HepG2 (cell line): ENCODE results near the gene VSIG10L. TPM values are rescaled to one million over a fixed set of nuclear protein-coding genes. Genes with fewer than 3 reads are reported as not detected.

Source experiments
- MAFG ChIP-seq: sonication (generic); formaldehyde crosslinking; IDR thresholded peaks from 2 replicates; pipeline ENCODE4 v1.5.1; 2020; ENCODE audit warnings: mild to moderate bottlenecking, missing genetic modification reagents
- MED8 ChIP-seq: sonication (generic); formaldehyde crosslinking; IDR thresholded peaks from 2 replicates; pipeline ENCODE4 v1.8.1; 2023; ENCODE audit warnings: mild to moderate bottlenecking, missing genetic modification reagents; ENCODE audit not compliant: insufficient replicate concordance
- NFE2L1 ChIP-seq: sonication (generic); formaldehyde crosslinking; IDR thresholded peaks from 2 replicates; pipeline ENCODE4 v1.4.0; 2020; ENCODE audit warnings: missing genetic modification reagents, mild to moderate bottlenecking, borderline replicate concordance
- NR2C2 ChIP-seq: sonication (generic); formaldehyde crosslinking; IDR thresholded peaks from 2 replicates; pipeline ENCODE4 v1.4.0; 2020; ENCODE audit warnings: missing genetic modification reagents, mild to moderate bottlenecking, moderate library complexity, borderline replicate concordance
- POLR2AphosphoS2 ChIP-seq: IDR thresholded peaks from 2 replicates; pipeline ENCODE4 v1.6.1; 2011; ENCODE audit warnings: low read depth, low read length, improper control_type of control experiment
- XRCC5 ChIP-seq: fragments of 200-400 bp; formaldehyde crosslinking; optimal IDR thresholded peaks from 2 replicates; pipeline ENCODE3; 2017; ENCODE audit warnings: mild to moderate bottlenecking, low read length
- ZNF180 ChIP-seq: sonication (generic); formaldehyde crosslinking; IDR thresholded peaks from 2 replicates; pipeline ENCODE4 v1.4.0; 2020; ENCODE audit warnings: low read depth, missing genetic modification reagents, borderline replicate concordance
- ZNF224 ChIP-seq: sonication (generic); formaldehyde crosslinking; IDR thresholded peaks from 2 replicates; pipeline ENCODE4 v1.5.0; 2020; ENCODE audit warnings: mild to moderate bottlenecking, missing genetic modification reagents
- polyA plus RNA-seq, 8 experiments: library from polyadenylated mRNA; depleted of rRNA in 3 of 8; stranded (reverse) in 7 of 8; unstranded in 1 of 8; fragments of >200 nt; fragmentation: Illumina TruSeq in 4 of 8; extraction: Trizol in 4 of 8; gene quantifications; 2 replicates each; pipeline versions ENCODE4 v1.2.1 to v1.2.3, GENCODE V29; 2011 to 2016; ENCODE audit warnings: low read depth in 4 of 8, missing spikeins in 1 of 8, mixed read lengths in 1 of 8; ENCODE audit not compliant: insufficient read depth in 1 of 8
- total RNA-seq, 5 experiments: library from RNA; depleted of rRNA; stranded (reverse); fragments of >200 nt; fragmentation: Illumina TruSeq; extraction: Trizol; gene quantifications; 2 replicates each; pipeline ENCODE4 v1.2.3, GENCODE V29; 2016; ENCODE audit warnings: low read depth in 1 of 5
- TF ChIP-seq, protein P1 (sequence below): fragments of 450-650 bp; IDR thresholded peaks from 2 replicates; pipeline ENCODE4 v1.6.1; 2017
- TF ChIP-seq, protein P2 (sequence below): sonication (generic); formaldehyde crosslinking; IDR thresholded peaks from 2 replicates; pipeline ENCODE4 v1.5.1; 2020; ENCODE audit warnings: missing genetic modification reagents, mild to moderate bottlenecking, borderline replicate concordance
- TF ChIP-seq, protein P3 (sequence below): sonication (generic); formaldehyde crosslinking; IDR thresholded peaks from 2 replicates; pipeline ENCODE4 v1.4.0; 2020; ENCODE audit warnings: mild to moderate bottlenecking, missing genetic modification reagents, borderline replicate concordance
- TF ChIP-seq, protein P4 (sequence below): sonication (generic); formaldehyde crosslinking; IDR thresholded peaks from 2 replicates; pipeline ENCODE4 v1.4.0; 2020; ENCODE audit warnings: missing genetic modification reagents

The VSIG10L gene
- total and polyA plus RNA-seq, 2 of the 13 experiments (the other 11 are each of a cell fraction or from before 2014, with no cell fraction given) = 2.7 to 8.5 TPM

DNA sequence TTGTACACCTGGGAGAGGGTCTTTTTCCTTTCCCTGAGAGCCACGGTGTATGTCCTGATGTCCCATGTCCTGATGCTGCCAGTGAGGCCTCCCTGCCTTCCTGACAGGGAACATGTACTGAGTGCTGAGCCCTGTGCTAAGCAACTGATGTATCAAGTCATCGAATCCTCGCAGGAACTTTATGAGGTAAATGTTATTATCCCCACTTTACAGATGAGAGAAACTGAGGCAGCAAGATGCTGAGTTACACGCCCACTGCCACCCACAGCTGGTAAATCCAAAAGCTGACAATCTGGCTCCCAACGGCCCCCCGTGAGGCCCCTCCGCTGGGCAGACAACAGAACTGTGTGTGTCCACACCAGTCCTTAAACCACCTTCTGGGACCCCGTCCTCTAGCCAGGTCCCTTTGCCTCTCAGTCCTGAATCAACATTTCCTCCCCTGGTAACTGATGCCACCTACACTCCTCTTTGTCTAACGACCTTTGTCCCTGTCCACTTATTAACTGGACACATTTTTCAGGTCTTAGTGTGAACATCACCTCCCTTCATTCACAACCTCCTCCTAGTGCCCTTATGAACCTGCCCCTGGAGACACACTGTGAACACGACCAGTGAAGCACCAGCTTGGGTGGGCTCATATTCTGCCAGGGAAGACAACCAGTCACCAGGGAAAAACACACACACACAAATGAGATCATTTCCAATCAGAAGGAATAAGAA lies 5.4 kb upstream of the VSIG10L start (continued):
- no peak for TF ChIP-seq XRCC5
- TF ChIP-seq ZNF180 (CRISPR knock-in tag) = no peak
- TF ChIP-seq, protein P1, sequence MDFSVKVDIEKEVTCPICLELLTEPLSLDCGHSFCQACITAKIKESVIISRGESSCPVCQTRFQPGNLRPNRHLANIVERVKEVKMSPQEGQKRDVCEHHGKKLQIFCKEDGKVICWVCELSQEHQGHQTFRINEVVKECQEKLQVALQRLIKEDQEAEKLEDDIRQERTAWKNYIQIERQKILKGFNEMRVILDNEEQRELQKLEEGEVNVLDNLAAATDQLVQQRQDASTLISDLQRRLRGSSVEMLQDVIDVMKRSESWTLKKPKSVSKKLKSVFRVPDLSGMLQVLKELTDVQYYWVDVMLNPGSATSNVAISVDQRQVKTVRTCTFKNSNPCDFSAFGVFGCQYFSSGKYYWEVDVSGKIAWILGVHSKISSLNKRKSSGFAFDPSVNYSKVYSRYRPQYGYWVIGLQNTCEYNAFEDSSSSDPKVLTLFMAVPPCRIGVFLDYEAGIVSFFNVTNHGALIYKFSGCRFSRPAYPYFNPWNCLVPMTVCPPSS = no peak
- TF ChIP-seq MED8 (CRISPR knock-in tag) = no peak
- TF ChIP-seq POLR2AphosphoS2 = peak; percentile 70; the same call in 1 of the 2 replicates
- TF ChIP-seq, protein P2, sequence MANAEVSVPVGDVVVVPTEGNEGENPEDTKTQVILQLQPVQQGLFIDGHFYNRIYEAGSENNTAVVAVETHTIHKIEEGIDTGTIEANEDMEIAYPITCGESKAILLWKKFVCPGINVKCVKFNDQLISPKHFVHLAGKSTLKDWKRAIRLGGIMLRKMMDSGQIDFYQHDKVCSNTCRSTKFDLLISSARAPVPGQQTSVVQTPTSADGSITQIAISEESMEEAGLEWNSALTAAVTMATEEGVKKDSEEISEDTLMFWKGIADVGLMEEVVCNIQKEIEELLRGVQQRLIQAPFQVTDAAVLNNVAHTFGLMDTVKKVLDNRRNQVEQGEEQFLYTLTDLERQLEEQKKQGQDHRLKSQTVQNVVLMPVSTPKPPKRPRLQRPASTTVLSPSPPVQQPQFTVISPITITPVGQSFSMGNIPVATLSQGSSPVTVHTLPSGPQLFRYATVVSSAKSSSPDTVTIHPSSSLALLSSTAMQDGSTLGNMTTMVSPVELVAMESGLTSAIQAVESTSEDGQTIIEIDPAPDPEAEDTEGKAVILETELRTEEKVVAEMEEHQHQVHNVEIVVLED = no peak
- TF ChIP-seq, protein P3, sequence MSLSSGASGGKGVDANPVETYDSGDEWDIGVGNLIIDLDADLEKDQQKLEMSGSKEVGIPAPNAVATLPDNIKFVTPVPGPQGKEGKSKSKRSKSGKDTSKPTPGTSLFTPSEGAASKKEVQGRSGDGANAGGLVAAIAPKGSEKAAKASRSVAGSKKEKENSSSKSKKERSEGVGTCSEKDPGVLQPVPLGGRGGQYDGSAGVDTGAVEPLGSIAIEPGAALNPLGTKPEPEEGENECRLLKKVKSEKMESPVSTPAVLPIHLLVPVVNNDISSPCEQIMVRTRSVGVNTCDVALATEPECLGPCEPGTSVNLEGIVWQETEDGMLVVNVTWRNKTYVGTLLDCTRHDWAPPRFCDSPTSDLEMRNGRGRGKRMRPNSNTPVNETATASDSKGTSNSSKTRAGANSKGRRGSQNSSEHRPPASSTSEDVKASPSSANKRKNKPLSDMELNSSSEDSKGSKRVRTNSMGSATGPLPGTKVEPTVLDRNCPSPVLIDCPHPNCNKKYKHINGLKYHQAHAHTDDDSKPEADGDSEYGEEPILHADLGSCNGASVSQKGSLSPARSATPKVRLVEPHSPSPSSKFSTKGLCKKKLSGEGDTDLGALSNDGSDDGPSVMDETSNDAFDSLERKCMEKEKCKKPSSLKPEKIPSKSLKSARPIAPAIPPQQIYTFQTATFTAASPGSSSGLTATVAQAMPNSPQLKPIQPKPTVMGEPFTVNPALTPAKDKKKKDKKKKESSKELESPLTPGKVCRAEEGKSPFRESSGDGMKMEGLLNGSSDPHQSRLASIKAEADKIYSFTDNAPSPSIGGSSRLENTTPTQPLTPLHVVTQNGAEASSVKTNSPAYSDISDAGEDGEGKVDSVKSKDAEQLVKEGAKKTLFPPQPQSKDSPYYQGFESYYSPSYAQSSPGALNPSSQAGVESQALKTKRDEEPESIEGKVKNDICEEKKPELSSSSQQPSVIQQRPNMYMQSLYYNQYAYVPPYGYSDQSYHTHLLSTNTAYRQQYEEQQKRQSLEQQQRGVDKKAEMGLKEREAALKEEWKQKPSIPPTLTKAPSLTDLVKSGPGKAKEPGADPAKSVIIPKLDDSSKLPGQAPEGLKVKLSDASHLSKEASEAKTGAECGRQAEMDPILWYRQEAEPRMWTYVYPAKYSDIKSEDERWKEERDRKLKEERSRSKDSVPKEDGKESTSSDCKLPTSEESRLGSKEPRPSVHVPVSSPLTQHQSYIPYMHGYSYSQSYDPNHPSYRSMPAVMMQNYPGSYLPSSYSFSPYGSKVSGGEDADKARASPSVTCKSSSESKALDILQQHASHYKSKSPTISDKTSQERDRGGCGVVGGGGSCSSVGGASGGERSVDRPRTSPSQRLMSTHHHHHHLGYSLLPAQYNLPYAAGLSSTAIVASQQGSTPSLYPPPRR (CRISPR knock-in tag) = no peak
- TF ChIP-seq, protein P4, sequence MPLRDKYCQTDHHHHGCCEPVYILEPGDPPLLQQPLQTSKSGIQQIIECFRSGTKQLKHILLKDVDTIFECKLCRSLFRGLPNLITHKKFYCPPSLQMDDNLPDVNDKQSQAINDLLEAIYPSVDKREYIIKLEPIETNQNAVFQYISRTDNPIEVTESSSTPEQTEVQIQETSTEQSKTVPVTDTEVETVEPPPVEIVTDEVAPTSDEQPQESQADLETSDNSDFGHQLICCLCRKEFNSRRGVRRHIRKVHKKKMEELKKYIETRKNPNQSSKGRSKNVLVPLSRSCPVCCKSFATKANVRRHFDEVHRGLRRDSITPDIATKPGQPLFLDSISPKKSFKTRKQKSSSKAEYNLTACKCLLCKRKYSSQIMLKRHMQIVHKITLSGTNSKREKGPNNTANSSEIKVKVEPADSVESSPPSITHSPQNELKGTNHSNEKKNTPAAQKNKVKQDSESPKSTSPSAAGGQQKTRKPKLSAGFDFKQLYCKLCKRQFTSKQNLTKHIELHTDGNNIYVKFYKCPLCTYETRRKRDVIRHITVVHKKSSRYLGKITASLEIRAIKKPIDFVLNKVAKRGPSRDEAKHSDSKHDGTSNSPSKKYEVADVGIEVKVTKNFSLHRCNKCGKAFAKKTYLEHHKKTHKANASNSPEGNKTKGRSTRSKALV (CRISPR knock-in tag) = no peak
- no peak for TF ChIP-seq ZNF224 (CRISPR knock-in tag)
- no peak for TF ChIP-seq NR2C2 (CRISPR knock-in tag)
- no peak for TF ChIP-seq NFE2L1
- no peak for TF ChIP-seq MAFG (CRISPR knock-in tag)
